ENCODE measurements around the gene ADK. TPM values are rescaled to one million over a fixed set of nuclear protein-coding genes. Genes with fewer than 3 reads are reported as not detected.
"Not testable (repeated sequence)": the region's sequence is repeated elsewhere in the genome, so short reads cannot be mapped to it uniquely, and the experiment has no call there.

Gene ADK
- total RNA-seq, 1 experiment from 2014 or later = 26.8 TPM

DNA sequence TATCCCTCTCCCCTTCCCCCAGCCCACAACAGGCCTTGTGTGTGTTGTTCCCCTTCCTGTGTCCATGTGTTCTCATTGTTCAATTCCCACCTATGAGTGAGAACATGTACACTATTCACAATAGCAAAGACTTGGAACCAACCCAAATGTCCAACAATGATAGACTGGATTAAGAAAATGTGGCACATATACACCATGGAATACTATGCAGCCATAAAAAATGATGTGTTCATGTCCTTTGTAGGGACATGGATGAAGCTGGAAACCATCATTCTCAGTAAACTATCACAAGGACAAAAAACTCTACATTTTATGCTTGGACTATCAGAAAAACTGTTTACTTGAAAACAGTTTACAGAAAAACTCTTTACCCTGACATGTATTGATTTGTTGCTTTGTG lies 347.6 kb downstream of the ADK start:
- not testable (repeated sequence) for H2AK5ac ChIP-seq (ENCODE audit: insufficient read length, low read length); H3K23me2 ChIP-seq (ENCODE audit: insufficient read length, low read depth, low read length, poor library complexity, severe bottlenecking); H2BK15ac ChIP-seq (ENCODE audit: low read depth, low read length); H2BK120ac ChIP-seq (ENCODE audit: low read depth, low read length, poor library complexity, severe bottlenecking); H3K27me3 ChIP-seq (ENCODE audit: insufficient read depth, low read length); H3K4ac ChIP-seq (ENCODE audit: low read depth, low read length); H3K4me2 ChIP-seq (ENCODE audit: insufficient read depth, insufficient read length, low read length); H3K56ac ChIP-seq (ENCODE audit: insufficient read length, low read depth, low read length); H3K4me1 ChIP-seq (ENCODE audit: insufficient read depth, low read length); H2BK20ac ChIP-seq (ENCODE audit: low read depth, low read length, poor library complexity, severe bottlenecking); H3K4me1 Mint-ChIP-seq; H4K5ac ChIP-seq (ENCODE audit: insufficient read length, low read depth, low read length); H3T11ph ChIP-seq (ENCODE audit: low read length); H3K4me3 Mint-ChIP-seq; H2BK5ac ChIP-seq (ENCODE audit: insufficient read length, low read length); H4K91ac ChIP-seq (ENCODE audit: insufficient read length, low read depth, low read length); H3K79me1 ChIP-seq (ENCODE audit: insufficient read depth, low read depth, low read length, poor library complexity, severe bottlenecking); H4K20me1 ChIP-seq (ENCODE audit: control insufficient read depth, insufficient read depth, insufficient read length); H3K79me2 ChIP-seq (ENCODE audit: insufficient read depth, low read length); H3K23ac ChIP-seq (ENCODE audit: insufficient read length, low read depth, low read length); H3K9ac ChIP-seq (ENCODE audit: extremely low read depth, insufficient read length, low read length); H2BK12ac ChIP-seq (ENCODE audit: insufficient read length, low read depth, low read length); H3K9me3 Mint-ChIP-seq; H3K27me3 Mint-ChIP-seq (ENCODE audit: low read depth); H3K27ac Mint-ChIP-seq; H3K14ac ChIP-seq (ENCODE audit: insufficient read depth, low read length); H2AFZ ChIP-seq (ENCODE audit: low read length); H3K27ac ChIP-seq (ENCODE audit: insufficient read length, low read depth, low read length); H4K8ac ChIP-seq (replicated peaks; ENCODE audit: insufficient read length, low read depth, low read length); DNase-seq; H3K9me3 ChIP-seq (ENCODE audit: control insufficient read depth, low read depth, low read length); H3K18ac ChIP-seq (ENCODE audit: insufficient read length, low read depth, low read length); H3K36me3 Mint-ChIP-seq (ENCODE audit: insufficient read depth in 1 of 3, low read depth in 3 of 3)
